Hematopoietic multipotent progenitor cell treated with erythropoietin and hydrocortisone succinate and interleukin-3 and kit ligand, for 17 days (in vitro differentiated cells): ENCODE data around the gene KCNF1.

ENCODE experiments used
- DNase-seq: peaks from one replicate; pipeline ENCODE4 v3.0.0-alpha.2; 2015; ENCODE audit warnings: low spot score

KCNF1 gene

DNA sequence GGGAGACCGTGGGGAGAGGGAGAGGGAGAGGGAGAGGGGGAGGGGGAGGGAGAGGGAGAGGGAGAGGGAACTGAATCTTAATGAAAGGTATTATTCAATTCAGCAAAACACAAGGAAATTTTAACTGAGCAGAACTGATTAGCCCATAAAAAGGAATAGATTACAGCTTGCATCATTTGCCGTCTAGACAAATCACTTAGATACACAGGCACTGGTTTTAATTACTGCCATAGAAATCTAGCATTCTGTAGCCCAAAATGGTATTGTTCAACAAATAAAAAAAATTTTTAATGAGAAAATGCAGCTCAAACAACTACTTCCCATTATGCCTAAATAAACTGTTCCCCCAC, 7.9 kb upstream of the KCNF1 start:
- DNase-seq, result no peak

DNA sequence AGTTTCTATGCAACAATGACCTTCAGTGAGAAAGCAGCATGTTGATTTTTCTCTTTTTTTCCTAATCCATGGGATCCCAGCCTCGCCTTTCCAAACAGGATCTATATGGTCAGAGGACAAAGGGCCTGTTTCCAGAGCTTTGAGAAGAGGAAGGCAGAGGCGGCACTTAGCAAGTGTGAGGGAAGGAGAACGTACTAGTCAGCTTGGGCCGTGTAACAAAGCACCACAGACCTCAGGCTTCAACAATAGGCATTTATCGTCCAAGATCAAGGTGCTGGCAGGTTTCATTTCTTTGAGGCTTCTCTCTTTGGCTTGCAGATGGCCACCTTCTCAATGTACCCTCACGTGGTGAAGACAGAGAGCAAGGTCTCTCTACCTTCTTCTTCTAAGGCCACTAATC, 7.3 kb upstream of the KCNF1 start:
- no peak for DNase-seq

DNA sequence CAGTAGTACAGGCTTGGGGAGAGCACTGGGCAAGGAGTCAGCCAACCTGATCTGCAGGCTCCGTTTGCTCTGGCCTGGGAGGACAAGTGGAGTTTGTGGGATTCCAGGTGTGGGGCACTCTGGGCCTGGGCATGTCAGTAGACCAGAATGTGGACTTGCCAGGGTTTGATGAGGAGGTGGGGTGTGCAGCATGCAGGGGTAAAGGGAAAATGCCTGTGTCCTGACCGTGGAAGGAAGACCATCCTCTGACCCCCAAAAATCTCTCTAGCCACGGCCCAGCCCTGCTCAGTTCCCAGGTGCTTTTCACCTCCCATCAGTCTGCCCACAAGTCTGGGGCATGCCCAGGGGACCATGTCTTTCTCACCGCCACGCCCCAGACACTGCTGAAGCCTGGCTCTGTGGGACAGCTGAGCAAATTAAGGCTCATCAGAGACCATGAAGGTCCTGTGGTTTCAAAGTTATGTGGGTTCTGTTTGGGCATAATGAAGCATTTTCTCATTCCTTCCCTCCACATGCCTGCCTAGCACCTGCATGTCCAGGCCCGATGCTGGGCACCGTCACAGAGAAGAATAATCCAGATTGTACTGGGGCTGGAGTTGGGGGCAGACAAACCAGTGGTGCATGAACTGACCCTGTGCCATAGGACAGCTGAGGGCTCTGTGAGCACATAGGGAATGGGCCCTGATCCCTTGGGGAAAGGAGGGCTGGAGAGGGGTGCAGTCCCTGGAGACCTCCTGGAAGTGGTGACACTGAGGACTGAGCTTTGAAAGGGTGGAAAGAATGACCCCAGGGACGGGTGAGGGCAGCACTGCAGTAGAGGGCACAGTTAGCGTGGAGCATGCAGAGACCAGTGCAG, 6.5 kb upstream of the KCNF1 start:
- no peak for DNase-seq

DNA sequence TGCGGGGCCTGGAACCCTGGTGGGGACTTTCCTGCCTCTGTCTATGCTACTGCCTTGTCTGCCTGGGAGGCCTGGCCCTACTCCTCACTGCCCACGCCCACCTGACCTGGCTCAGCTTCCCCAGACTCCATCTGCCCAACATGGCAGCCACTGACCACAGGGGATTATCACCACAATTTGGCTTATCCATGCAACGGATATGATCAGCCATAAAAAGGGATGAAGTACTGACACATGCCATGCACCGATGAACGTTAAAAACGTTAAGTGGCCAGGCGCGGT, 5.9 kb upstream of the KCNF1 start:
- no peak for DNase-seq

DNA sequence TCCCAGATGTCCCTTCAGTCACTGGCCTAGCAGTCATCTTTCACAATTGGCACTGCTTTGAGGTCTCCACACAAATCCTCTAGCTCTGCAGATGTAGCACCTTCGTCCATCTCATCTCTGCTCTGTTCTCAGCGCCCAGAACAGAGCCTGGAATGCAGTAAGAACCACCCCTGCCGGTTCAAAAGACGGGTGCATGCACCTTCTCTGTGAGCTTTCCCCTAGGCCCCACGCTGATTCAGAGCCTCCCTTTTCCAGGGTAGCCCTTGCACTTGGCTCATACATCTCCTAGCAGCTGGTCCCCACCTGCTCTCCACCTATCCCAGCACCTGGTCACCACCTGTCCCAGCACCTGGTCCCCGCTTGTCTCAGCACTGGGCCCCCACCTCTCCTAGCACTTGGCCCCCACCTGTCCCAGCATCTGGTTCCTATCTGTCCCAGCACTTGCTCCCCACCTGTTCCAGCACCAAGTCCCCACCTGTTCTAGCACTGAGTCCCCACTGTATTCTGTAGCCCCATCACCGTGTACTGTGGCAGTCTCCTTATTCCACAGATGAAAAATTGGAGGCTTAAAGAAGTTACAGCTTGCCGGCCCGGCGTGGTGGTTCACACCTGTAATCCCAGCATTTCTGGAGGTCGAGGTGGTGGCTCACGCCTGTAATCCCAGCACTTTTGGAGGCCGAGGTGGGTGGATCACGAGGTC, 4.7 kb upstream of the KCNF1 start:
- DNase-seq, result no peak

DNA sequence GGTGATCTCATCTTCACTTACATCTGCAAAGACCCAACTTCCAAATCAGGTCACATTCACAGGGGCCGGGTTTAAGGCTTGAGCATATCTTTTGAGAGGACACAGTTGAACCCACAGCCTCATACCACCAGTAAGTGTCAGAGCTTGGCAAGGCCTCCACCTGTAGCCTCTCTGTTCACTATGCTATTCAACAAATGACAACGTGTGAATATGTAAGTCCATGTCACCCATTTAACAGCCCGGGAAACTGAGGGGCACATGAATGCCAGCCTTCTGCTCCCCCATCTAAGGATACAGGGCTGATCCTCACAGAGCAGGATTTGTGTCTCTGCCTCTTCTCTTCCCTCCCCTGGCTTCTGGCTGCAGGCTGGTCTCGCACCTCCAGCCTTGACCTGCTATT, 3.5 kb upstream of the KCNF1 start:
- no peak for DNase-seq

DNA sequence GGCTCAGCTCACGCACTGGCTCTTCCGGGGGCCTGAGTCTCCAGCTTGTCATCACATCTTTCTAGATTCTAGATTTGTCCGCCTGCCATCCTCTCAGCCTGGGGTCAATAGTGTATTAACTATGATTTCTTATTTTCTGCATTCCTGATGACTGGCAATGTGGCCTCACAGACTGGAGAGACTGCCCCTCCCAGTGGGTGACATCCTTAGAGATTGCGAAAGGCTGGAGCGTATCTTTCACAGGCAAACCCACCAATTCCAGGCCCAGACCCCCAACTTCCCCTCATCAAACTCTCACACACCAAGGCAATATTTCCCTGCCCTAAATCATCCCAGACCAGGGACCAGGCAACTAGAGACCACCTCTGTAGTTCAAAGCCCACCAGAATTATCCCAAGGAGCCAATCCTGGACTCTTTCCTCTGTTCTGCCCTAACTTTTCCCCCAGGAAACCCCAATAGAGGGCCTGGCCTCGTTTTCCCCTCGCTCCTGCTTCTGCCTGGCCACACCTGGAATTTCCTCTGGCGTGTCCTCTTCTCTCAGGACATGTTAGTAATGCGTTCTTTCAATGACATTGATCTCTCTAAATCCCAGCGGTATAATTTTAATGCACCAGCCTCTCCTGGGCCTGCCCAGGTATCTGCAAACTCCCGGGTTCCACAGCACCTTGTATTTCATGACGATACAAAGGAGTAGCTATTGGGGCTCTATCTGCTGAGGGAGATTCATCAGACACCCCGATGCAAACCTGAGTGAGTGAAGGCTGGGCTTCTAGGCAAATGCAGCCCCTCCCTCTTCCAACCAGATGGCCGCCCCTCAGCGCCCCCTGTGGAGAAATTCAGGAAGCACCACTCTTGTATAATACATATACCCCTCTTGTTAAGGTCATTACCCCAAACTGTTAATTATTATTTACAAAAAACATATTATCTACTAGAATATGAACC, 2.4 kb upstream of the KCNF1 start:
- no peak for DNase-seq

DNA sequence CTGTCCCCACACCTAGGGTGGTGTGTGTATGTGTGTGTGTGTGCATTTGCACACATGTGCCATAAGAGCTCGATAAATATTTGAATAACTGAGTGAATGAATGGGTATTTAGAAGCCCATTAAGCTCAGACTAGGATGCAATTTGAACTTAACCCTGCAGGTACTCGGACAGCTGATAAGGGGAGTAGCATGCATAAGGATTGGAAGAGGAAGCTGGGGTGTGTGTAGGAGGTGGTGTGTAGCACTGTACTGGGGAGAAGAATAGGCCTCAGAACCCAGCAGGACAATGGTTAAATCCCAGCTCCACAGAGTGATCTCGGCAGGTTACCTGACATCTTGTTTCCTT, 1.8 kb upstream of the KCNF1 start:
- DNase-seq, result no peak

DNA sequence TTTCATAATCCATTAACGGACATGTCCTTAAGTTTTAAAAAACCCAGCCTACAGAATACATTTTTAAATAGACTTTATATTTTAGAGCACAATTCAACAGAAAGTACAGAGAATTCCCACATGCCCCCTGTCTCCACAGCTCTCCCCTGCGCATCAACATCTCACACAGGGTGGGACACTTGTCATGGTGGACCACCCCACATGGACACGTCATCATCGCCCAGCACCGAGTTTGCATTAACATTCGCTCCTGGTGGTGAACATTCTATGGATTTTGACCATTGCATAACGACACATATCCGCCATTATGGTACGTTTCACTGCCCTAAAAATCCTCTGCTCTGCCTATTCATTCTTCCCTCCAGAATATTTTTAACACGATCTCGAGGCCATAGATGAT, 1.1 kb upstream of the KCNF1 start:
- no peak for DNase-seq

DNA sequence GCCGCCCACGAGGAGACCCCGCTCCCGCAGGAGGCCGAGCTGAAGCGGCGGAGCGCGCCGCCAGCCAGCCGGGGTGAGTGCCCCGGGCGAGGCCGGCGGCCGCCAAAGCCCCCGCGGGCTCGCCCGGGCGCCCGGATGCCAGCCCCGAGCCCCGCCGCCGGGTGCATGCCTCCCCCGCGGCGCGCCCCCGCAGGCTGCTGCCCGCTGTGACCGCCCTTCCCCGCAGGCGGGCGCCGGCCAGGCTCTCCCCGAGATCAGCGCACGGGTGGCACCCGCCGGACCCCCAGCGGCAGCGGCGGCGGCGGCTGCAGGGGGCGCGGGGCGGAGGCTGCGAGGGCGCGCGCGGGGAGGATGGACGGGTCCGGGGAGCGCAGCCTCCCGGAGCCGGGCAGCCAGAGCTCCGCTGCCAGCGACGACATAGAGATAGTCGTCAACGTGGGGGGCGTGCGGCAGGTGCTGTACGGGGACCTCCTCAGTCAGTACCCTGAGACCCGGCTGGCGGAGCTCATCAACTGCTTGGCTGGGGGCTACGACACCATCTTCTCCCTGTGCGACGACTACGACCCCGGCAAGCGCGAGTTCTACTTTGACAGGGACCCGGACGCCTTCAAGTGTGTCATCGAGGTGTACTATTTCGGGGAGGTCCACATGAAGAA, 470 bp downstream of the KCNF1 start:
- no peak for DNase-seq

DNA sequence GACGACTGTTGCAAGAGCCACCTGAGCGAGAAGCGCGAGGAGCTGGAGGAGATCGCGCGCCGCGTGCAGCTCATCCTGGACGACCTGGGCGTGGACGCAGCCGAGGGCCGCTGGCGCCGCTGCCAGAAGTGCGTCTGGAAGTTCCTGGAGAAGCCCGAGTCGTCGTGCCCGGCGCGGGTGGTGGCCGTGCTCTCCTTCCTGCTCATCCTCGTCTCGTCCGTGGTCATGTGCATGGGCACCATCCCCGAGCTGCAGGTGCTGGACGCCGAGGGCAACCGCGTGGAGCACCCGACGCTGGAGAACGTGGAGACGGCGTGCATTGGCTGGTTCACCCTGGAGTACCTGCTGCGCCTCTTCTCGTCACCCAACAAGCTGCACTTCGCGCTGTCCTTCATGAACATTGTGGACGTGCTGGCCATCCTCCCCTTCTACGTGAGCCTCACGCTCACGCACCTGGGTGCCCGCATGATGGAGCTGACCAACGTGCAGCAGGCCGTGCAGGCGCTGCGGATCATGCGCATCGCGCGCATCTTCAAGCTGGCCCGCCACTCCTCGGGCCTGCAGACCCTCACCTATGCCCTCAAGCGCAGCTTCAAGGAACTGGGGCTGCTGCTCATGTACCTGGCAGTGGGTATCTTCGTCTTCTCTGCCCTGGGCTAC, 1.2 kb downstream of the KCNF1 start:
- DNase-seq, result no peak

DNA sequence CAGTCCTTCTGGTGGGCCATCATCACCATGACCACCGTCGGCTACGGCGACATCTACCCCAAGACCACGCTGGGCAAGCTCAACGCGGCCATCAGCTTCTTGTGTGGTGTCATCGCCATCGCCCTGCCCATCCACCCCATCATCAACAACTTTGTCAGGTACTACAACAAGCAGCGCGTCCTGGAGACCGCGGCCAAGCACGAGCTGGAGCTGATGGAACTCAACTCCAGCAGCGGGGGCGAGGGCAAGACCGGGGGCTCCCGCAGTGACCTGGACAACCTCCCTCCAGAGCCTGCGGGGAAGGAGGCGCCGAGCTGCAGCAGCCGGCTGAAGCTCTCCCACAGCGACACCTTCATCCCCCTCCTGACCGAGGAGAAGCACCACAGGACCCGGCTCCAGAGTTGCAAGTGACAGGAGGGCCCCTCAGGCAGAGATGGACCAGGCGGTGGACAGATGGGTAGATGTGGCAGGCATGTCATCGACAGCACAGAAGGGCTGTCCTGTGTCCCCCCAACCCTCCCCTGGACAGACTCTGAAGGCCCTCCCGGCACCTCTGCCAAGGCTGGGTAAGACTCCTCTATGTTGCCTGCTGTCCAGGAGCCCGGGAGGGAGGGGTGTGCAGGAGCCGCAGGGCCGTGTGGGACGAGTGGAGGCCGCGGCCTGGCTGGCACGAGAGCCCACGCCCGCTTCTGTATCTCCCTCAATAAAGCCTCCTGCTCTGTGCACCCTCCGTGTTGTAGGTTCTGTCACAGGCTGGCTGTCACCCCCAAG, 2.0 kb downstream of the KCNF1 start:
- DNase-seq, result no peak

DNA sequence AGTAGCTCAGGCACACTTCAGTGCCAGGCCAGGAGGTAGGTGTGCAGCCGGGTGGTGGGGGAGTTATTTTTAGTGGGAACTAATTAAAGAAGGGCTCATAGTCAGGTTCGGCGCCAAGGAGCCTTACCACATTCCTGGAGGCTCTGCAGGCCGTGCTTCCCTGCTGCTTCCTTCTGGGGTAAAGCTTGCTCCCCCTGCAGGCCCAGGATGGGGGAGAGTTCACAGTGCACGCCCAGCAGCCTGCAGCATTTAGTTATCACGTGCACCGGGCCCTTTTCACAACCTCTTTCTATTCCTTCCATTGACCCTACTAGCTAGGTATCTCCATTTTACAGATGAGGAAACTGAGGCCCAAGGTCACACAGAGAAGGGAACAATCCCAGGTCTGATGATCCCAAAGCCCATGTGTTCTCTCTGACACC, 2.5 kb downstream of the KCNF1 start:
- no peak for DNase-seq

DNA sequence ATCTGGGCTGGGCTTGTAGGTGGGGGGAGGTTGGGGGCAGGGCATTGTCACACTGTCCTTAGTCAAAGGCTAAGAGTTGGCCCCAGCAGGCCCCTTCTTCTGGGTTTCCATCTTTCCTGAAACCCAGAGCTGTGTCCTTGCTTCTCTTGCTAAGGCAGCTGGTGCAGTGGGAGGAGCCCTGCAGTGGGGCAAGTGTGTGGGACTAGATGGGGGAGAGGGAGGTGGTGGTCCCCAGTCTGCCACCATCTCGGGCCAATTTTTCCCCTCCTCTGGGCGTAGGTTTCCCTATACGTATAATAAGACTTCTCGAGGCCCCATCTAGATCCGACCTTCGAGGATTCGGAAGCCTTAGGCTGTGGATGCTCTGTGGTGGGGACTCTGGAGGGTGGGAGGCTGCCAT, 3.5 kb downstream of the KCNF1 start:
- no peak for DNase-seq

DNA sequence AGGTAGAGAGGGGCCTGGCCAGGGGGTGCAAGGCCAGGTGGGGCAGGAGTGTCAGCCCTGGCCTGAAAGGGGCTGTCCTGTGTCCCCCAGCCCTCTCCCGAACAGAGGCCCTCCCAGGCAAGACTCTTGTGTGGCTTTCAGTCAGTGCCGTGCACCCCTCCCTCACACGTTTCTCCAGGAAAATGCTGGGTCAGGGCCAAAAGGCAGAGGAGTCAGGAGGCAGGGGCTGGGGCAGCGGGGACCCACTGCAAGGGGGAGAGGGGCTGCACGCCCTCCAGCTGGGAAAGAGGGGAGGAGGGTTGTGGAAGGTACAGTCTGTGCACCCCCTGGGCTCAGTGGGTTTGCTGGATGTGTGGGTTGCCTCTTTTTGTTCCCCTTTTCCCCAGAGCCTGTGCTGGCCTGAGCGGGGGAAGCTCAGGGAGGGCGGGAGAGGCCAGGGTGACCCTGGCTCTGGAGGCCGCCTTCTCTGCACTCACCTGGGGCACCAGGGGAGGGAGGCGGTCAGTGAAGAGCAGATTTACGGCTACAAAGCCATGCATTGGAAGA, 4.1 kb downstream of the KCNF1 start:
- DNase-seq, result no peak

DNA sequence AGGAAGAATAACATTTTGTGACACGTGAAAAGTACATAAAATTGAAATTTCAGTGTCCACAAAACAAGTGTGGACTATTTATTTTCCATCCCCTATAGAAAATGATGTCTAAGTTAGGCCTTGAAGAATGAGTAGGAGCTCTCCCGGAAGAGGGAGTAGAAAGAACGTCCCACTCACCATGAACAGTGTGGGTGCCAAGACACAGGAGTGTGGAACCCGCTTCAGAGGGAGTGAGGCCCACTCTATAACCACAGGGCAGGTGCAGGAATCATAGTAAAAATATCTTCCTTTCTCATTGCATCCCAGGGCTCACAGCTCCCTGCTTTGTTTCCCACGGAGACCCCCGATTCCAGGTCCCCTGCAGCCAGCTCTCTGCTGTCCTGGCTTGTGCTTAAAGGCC, 5.2 kb downstream of the KCNF1 start:
- no peak for DNase-seq

DNA sequence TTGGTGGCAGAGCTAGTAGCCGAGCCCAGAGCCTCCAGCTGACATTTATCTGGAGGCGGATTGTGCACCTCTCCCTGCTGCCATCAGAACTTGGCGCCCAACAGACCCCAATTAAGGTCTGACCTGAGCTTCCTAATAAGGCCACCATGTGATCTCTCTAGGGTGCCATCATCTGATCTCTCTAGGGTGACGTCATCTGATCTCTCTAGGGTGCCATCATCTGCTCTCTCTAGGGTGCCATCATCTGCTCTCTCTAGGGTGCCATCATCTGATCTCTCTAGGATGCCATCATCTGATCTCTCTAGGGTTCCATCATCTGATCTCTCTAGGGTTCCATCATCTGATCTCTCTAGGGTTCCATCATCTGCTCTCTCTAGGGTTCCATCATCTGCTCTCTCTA, 6.2 kb downstream of the KCNF1 start:
- DNase-seq, result no peak

DNA sequence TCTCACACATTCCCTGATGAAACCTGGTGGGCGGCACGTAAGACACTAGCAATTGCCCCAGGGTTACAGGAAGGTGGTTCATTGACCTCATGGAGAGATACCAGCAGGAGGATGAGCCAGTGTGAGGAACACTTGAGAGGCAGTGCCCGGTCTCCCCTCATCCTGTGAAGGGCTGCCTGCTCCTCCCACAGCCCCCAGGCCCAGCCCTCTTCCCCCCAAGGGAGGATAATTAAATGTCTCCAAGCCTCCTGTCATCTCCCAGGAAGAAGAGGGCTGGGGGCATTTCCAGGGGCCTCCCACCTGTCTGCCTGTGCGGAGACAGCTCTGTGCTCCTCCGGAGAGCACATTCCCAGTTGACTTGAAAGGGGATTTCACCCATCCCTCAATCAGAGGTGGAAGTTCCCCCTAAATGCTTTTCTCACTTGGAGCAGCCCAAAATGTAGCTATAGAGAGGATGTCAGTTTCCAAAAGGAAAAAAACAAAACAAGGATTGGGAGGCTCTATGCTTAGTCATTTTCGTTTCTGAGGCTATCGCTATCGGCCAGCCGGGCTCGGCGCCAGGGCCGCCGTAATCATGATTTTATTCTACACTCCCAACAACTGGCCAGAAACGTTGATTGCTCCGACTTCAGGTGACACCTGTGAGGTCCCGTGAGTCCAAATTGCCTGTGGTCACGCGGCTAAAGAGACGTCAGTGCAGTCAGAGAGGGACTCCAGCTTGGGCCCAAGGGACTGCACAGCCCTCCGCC, 7.1 kb downstream of the KCNF1 start:
- no peak for DNase-seq

DNA sequence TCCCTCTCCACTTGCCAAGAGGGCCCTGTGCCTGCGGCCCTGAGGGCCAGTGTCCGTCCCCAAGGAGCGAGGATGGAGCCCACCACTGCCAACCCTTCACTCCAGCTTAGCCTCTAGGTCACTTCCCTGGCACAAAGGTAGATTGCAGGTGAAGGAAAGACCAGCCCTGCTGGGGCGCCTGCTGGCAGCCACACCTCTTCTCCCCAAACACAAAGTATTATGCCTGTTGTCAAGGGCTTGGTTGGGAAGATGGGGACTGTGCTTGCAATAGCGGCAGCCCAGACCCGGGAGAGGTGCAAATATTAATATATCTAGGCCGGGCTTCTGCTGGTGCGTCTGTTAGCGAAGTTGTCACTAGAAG, 7.7 kb downstream of the KCNF1 start:
- DNase-seq, result no peak
